ENCODE results near the gene EDEM3. TPM values are rescaled to one million over a fixed set of nuclear protein-coding genes. Genes with fewer than 3 reads are reported as not detected.

EDEM3 gene
- total RNA-seq, 1 experiment from 2014 or later: 14.5 TPM

GRCh38 chr1:184775885-184776284 lies 21.2 kb upstream of the EDEM3 start:
- CTCF ChIA-PET: no interaction called here

DNA sequence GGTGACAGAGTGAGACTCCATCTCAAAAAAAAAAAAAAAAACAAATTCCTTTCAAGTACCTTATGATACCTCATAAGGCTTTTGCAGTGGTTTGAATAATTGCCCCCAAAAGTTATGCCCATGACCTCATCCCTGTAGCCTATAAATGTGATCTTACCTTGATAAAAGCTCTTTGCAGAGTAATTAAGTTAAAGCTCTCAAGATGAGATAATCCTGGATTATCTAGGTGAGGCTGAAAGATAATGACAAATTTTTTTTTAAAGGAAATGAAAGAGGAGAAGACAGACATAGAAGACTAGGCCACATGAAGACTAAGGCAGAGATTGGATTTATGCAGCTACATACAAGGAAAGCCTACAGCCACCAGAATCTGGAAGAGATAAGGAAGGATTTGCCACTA lies 20.7 kb upstream of the EDEM3 start:
- H3K4me2 ChIP-seq: no peak overlapping the region
- no peak for DNase-seq
- ChIA-PET POLR2A (ENCODE audit: unreplicated experiment) (no interaction called here), CTCF (no interaction called here)
- TF ChIP-seq, protein P1, sequence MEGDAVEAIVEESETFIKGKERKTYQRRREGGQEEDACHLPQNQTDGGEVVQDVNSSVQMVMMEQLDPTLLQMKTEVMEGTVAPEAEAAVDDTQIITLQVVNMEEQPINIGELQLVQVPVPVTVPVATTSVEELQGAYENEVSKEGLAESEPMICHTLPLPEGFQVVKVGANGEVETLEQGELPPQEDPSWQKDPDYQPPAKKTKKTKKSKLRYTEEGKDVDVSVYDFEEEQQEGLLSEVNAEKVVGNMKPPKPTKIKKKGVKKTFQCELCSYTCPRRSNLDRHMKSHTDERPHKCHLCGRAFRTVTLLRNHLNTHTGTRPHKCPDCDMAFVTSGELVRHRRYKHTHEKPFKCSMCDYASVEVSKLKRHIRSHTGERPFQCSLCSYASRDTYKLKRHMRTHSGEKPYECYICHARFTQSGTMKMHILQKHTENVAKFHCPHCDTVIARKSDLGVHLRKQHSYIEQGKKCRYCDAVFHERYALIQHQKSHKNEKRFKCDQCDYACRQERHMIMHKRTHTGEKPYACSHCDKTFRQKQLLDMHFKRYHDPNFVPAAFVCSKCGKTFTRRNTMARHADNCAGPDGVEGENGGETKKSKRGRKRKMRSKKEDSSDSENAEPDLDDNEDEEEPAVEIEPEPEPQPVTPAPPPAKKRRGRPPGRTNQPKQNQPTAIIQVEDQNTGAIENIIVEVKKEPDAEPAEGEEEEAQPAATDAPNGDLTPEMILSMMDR (conservative IDR thresholded peaks at IDR 0.05): no peak
- no peak for TF ChIP-seq EZH2 (IDR thresholded peaks at IDR 0.05; ENCODE audit: low read depth)
- no peaks in the 10 kb centered on the region for H3K27me3 ChIP-seq (ENCODE audit: insufficient read depth, low read depth)
- no TSS peak for BruUV-seq (replicated peaks)
- H2AFZ ChIP-seq: no peak overlapping the region
- H3K79me2 ChIP-seq (ENCODE audit: low read depth): no peaks in the 10 kb centered on the region
- H3F3A ChIP-seq (ENCODE audit: insufficient read depth, low read depth): no peaks in the 10 kb centered on the region
- no peak overlapping the region for H3K4me3 ChIP-seq
- 0 out of 2 replicates have a peak, but pooled peaks cover 3% of the 10 kb centered on the region for H3K9me3 ChIP-seq (ENCODE audit: insufficient read depth, low read depth)
- no peaks in the 10 kb centered on the region for H3K4me1 ChIP-seq (replicated peaks; ENCODE audit: insufficient read depth)
- no peaks in the 10 kb centered on the region; the same call in 1 of the 2 replicates for H3K9me2 ChIP-seq (ENCODE audit: insufficient read depth)
- H4K20me1 ChIP-seq (ENCODE audit: insufficient read depth): no peaks in the 10 kb centered on the region
- H3K36me3 ChIP-seq (ENCODE audit: low read depth): no peaks in the 10 kb centered on the region
- intact Hi-C loops (cut with micrococcal nuclease; ENCODE audit: unreplicated experiment): no loop called here
- no peak overlapping the region for H3K27ac ChIP-seq

More at GRCh38 chr1:184775885-184776284, 21.2 kb upstream of the EDEM3 start:
- H3K9me3 ChIP-seq (ENCODE audit: insufficient read depth, low read depth): 0 out of 2 replicates have a peak, but pooled peaks cover 3% of the 10 kb centered on the region
- no peak overlapping the region for H3K4me3 ChIP-seq
- H3K9me2 ChIP-seq (ENCODE audit: insufficient read depth): no peaks in the 10 kb centered on the region; the same call in 1 of the 2 replicates
- intact Hi-C loops (cut with micrococcal nuclease; ENCODE audit: unreplicated experiment): no loop called here
- no peaks in the 10 kb centered on the region for H4K20me1 ChIP-seq (ENCODE audit: insufficient read depth)
- no peaks in the 10 kb centered on the region for H3F3A ChIP-seq (ENCODE audit: insufficient read depth, low read depth)
- no peaks in the 10 kb centered on the region for H3K4me1 ChIP-seq (replicated peaks; ENCODE audit: insufficient read depth)
- H2AFZ ChIP-seq: no peak overlapping the region
- TF ChIP-seq EZH2 (IDR thresholded peaks at IDR 0.05; ENCODE audit: low read depth): no peak
- TF ChIP-seq, protein P1 (conservative IDR thresholded peaks at IDR 0.05): no peak
- BruUV-seq (replicated peaks): no TSS peak
- no peak overlapping the region for H3K27ac ChIP-seq
- H3K27me3 ChIP-seq (ENCODE audit: insufficient read depth, low read depth): no peaks in the 10 kb centered on the region
- no peaks in the 10 kb centered on the region for H3K36me3 ChIP-seq (ENCODE audit: low read depth)
- H3K79me2 ChIP-seq (ENCODE audit: low read depth): no peaks in the 10 kb centered on the region
- no peak overlapping the region for H3K4me2 ChIP-seq
- DNase-seq: no peak
- POLR2A ChIA-PET (ENCODE audit: unreplicated experiment): no interaction called here

- TF ChIP-seq, protein P1 (conservative IDR thresholded peaks at IDR 0.05): no peak
- no peak for TF ChIP-seq EZH2 (IDR thresholded peaks at IDR 0.05; ENCODE audit: low read depth)
- no TSS peak for BruUV-seq (replicated peaks)
- Histone ChIP-seq H2AFZ (no peak overlapping the region), H3K36me3 (ENCODE audit: low read depth) (no peaks in the 10 kb centered on the region), H3F3A (ENCODE audit: insufficient read depth, low read depth) (no peaks in the 10 kb centered on the region), H3K9me2 (ENCODE audit: insufficient read depth) (no peaks in the 10 kb centered on the region; the same call in 1 of the 2 replicates), H3K4me1 (replicated peaks; ENCODE audit: insufficient read depth) (no peaks in the 10 kb centered on the region), H3K27me3 (ENCODE audit: insufficient read depth, low read depth) (no peaks in the 10 kb centered on the region), H3K27ac (no peak overlapping the region), H3K79me2 (ENCODE audit: low read depth) (no peaks in the 10 kb centered on the region), H4K20me1 (ENCODE audit: insufficient read depth) (no peaks in the 10 kb centered on the region), H3K9me3 (ENCODE audit: insufficient read depth, low read depth) (0 out of 2 replicates have a peak, but pooled peaks cover 3% of the 10 kb centered on the region), H3K4me3 (no peak overlapping the region), H3K4me2 (no peak overlapping the region)
- ChIA-PET CTCF (no interaction called here), POLR2A (ENCODE audit: unreplicated experiment) (no interaction called here)
- no peak for DNase-seq
- intact Hi-C loops (cut with micrococcal nuclease; ENCODE audit: unreplicated experiment): no loop called here
Observed at GRCh38 chr1:184773762-184774320, 19.2 kb upstream of the EDEM3 start.
